Neural progenitor cell (in vitro differentiated cells): ENCODE results near the gene SRSF12. TPM values are rescaled to one million over a fixed set of nuclear protein-coding genes. Genes with fewer than 3 reads are reported as not detected.

Experiments
- DNase-seq: peaks from one replicate; pipeline ENCODE4 v3.0.0-alpha.2; 2016; ENCODE audit warnings: low spot score
- H2AFZ ChIP-seq: fragments of 200-600 bp; sonication (generic); replicated peaks from 2 replicates; pipeline ENCODE4 v1.6.1; 2016; ENCODE audit warnings: antibody characterized with exemption
- H3F3A ChIP-seq: fragments of 200-600 bp; sonication (generic); 2 replicates; pipeline ENCODE4 v1.6.1; 2016; ENCODE audit warnings: antibody characterized with exemption, low read depth
- H3K27ac ChIP-seq: fragments of 200-600 bp; sonication (generic); 2 replicates; pipeline ENCODE4 v1.5.1; 2016; ENCODE audit warnings: mild to moderate bottlenecking
- H3K27me3 ChIP-seq: fragments of 200-600 bp; sonication (generic); 2 replicates; pipeline ENCODE4 v1.6.1; 2016; ENCODE audit warnings: mild to moderate bottlenecking, moderate library complexity
- H3K36me3 ChIP-seq: fragments of 200-600 bp; sonication (generic); 2 replicates; pipeline ENCODE4 v1.5.1; 2016
- H3K4me1 ChIP-seq: fragments of 200-600 bp; sonication (generic); 2 replicates; pipeline ENCODE4 v1.6.1; 2016; ENCODE audit warnings: mixed run types
- H3K4me2 ChIP-seq: fragments of 200-600 bp; sonication (generic); 2 replicates; pipeline ENCODE4 v1.6.1; 2016
- H3K4me3 ChIP-seq: fragments of 200-600 bp; sonication (generic); 2 replicates; pipeline ENCODE4 v1.5.1; 2016
- H3K79me2 ChIP-seq: fragments of 200-600 bp; sonication (generic); 2 replicates; pipeline ENCODE4 v1.6.1; 2016; ENCODE audit warnings: low read depth
- H3K9ac ChIP-seq: fragments of 200-600 bp; sonication (generic); 2 replicates; pipeline ENCODE4 v1.6.1; 2016
- H3K9me3 ChIP-seq: fragments of 200-600 bp; sonication (generic); 2 replicates; pipeline ENCODE4 v1.5.1; 2016; ENCODE audit warnings: low read depth
- H4K20me1 ChIP-seq: fragments of 200-600 bp; sonication (generic); 2 replicates; pipeline ENCODE4 v1.6.1; 2016; ENCODE audit warnings: low read depth
- H3K27ac Mint-ChIP-seq: 3 replicates; pipeline ENCODE4 v1.8.0; 2021; ENCODE audit warnings: mixed read lengths
- H3K27me3 Mint-ChIP-seq: 2 replicates; pipeline ENCODE4 v1.8.0; 2022; ENCODE audit warnings: low read depth, mild to moderate bottlenecking, inconsistent platforms, moderate library complexity, mixed read lengths; ENCODE audit not compliant: insufficient read depth
- H3K36me3 Mint-ChIP-seq: 3 replicates; pipeline ENCODE4 v1.8.0; 2021; ENCODE audit warnings: mixed read lengths
- H3K4me1 Mint-ChIP-seq: 3 replicates; pipeline ENCODE4 v1.8.0; 2021; ENCODE audit warnings: mixed read lengths
- H3K4me3 Mint-ChIP-seq: 3 replicates; pipeline ENCODE4 v1.8.0; 2021; ENCODE audit warnings: mild to moderate bottlenecking, moderate library complexity, mixed read lengths
- H3K9me3 Mint-ChIP-seq: 3 replicates; pipeline ENCODE4 v1.8.0; 2020; ENCODE audit warnings: mixed read lengths
- EZH2 ChIP-seq: fragments of 200-600 bp; sonication (generic); IDR thresholded peaks from 2 replicates; pipeline ENCODE4 v1.6.1; 2017; ENCODE audit warnings: antibody characterized with exemption, mild to moderate bottlenecking, moderate library complexity
- EZH2phosphoT487 ChIP-seq: fragments of 200-600 bp; sonication (generic); IDR thresholded peaks from 2 replicates; pipeline ENCODE4 v1.6.1; 2017; ENCODE audit warnings: antibody characterized with exemption
- total RNA-seq: library from RNA; depleted of rRNA; stranded (reverse); fragments of >200 nt; gene quantifications from 2 replicates; pipeline ENCODE4 v1.2.3, GENCODE V29; 2015; ENCODE audit warnings: low replicate concordance
- TF ChIP-seq, protein P1 (sequence below): fragments of 200-600 bp; sonication (generic); IDR thresholded peaks from 2 replicates; pipeline ENCODE4 v1.5.1; 2017; ENCODE audit warnings: antibody characterized with exemption, mild to moderate bottlenecking

The SRSF12 gene
- total RNA-seq, 1 donor from 2014 or later: 23.2 TPM

GRCh38 chr6:89050697-89051096, 67.2 kb downstream of the SRSF12 start:
- Histone ChIP-seq H3K9ac (no peak overlapping the region), H3F3A (no peaks in the 10 kb centered on the region), H3K4me1 (no peaks in the 10 kb centered on the region), H4K20me1 (no peaks in the 10 kb centered on the region), H3K27ac (no peak overlapping the region), H3K9me3 (no peaks in the 10 kb centered on the region), H3K4me3 (no peak overlapping the region), H3K36me3 (no peaks in the 10 kb centered on the region), H2AFZ (no peak overlapping the region), H3K27me3 (no peaks in the 10 kb centered on the region), H3K4me2 (no peak overlapping the region), H3K79me2 (no peaks in the 10 kb centered on the region)
- no peak for DNase-seq
- Mint-ChIP-seq H3K27ac (no peak overlapping the region), H3K27me3 (no peaks in the 10 kb centered on the region), H3K4me3 (no peak overlapping the region), H3K36me3 (no peaks in the 10 kb centered on the region), H3K4me1 (no peaks in the 10 kb centered on the region), H3K9me3 (no peaks in the 10 kb centered on the region)
- TF ChIP-seq EZH2 (no peak), EZH2phosphoT487 (no peak)
- TF ChIP-seq, protein P1, sequence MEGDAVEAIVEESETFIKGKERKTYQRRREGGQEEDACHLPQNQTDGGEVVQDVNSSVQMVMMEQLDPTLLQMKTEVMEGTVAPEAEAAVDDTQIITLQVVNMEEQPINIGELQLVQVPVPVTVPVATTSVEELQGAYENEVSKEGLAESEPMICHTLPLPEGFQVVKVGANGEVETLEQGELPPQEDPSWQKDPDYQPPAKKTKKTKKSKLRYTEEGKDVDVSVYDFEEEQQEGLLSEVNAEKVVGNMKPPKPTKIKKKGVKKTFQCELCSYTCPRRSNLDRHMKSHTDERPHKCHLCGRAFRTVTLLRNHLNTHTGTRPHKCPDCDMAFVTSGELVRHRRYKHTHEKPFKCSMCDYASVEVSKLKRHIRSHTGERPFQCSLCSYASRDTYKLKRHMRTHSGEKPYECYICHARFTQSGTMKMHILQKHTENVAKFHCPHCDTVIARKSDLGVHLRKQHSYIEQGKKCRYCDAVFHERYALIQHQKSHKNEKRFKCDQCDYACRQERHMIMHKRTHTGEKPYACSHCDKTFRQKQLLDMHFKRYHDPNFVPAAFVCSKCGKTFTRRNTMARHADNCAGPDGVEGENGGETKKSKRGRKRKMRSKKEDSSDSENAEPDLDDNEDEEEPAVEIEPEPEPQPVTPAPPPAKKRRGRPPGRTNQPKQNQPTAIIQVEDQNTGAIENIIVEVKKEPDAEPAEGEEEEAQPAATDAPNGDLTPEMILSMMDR: no peak

DNA sequence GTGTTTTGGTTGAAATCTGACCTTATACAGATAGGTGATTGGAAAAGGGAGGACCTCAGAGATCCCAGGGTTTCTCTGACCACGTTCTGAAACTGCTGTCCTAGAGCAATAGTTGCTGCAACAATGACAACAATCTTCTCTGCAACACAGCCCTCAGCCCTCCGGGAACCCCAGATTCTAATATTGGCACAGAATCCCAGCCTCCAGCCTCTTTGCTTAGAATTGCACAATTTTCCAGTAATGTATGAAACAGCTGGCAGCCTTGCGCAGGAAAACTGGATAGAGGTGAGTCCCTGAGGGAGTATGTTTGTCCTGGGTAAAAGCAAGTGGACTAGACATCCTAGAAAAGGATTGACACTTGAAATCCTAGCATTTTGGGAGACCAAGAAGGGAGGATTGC, 67.7 kb downstream of the SRSF12 start:
- Mint-ChIP-seq H3K27me3 (no peaks in the 10 kb centered on the region), H3K9me3 (no peaks in the 10 kb centered on the region), H3K36me3 (no peaks in the 10 kb centered on the region), H3K4me3 (no peak overlapping the region), H3K4me1 (no peaks in the 10 kb centered on the region), H3K27ac (no peak overlapping the region)
- Histone ChIP-seq H3K36me3 (no peaks in the 10 kb centered on the region), H3K4me1 (no peaks in the 10 kb centered on the region), H3K4me3 (no peak overlapping the region), H3K27ac (no peak overlapping the region), H3K79me2 (no peaks in the 10 kb centered on the region), H3K9me3 (no peaks in the 10 kb centered on the region), H3K9ac (no peak overlapping the region), H2AFZ (no peak overlapping the region), H3K27me3 (no peaks in the 10 kb centered on the region), H3F3A (no peaks in the 10 kb centered on the region), H3K4me2 (no peak overlapping the region), H4K20me1 (no peaks in the 10 kb centered on the region)
- TF ChIP-seq, protein P1: no peak
- TF ChIP-seq EZH2phosphoT487 (no peak), EZH2 (no peak)
- DNase-seq: no peak

- Histone ChIP-seq H3K4me1 (peaks cover 5% of the 10 kb centered on the region), H3K36me3 (no peaks in the 10 kb centered on the region), H3K27me3 (no peaks in the 10 kb centered on the region), H4K20me1 (no peaks in the 10 kb centered on the region), H3K27ac (no peak overlapping the region), H3K9me3 (no peaks in the 10 kb centered on the region), H2AFZ (no peak overlapping the region), H3K4me2 (no peak overlapping the region), H3K9ac (no peak overlapping the region), H3F3A (no peaks in the 10 kb centered on the region), H3K4me3 (no peak overlapping the region), H3K79me2 (no peaks in the 10 kb centered on the region)
- H3K27ac Mint-ChIP-seq: no peak overlapping the region
- no peaks in the 10 kb centered on the region for H3K4me1 Mint-ChIP-seq
- H3K36me3 Mint-ChIP-seq: no peaks in the 10 kb centered on the region
- no peak for TF ChIP-seq EZH2
- TF ChIP-seq EZH2phosphoT487: no peak
- TF ChIP-seq, protein P1: no peak
- H3K9me3 Mint-ChIP-seq: no peaks in the 10 kb centered on the region
- no peak for DNase-seq
- no peaks in the 10 kb centered on the region for H3K27me3 Mint-ChIP-seq
- H3K4me3 Mint-ChIP-seq: no peak overlapping the region
These were observed 68.9 kb downstream of the SRSF12 start for GRCh38 chr6:89048985-89049384.
